ENCODE measurements around the gene FBXL19.
"Not testable (repeated sequence)": the region's sequence is repeated elsewhere in the genome, so short reads cannot be mapped to it uniquely, and the experiment has no call there.

Gene FBXL19

GRCh38 chr16:30923554-30924075 lies at the start of gene FBXL19:
Gene FBXL19, plus strand, starts transcription at chr16:30923572. Its CDS starts 2,183 bp downstream, at chr16:30925755.
- DNase-seq (ENCODE audit: low read depth in 4 of 4, low spot score in 1 of 4): no peak

- DNase-seq (ENCODE audit: low read depth in 4 of 4, low spot score in 1 of 4): no peak
These were observed 49.0 kb upstream of the FBXL19 start for GRCh38 chr16:30874244-30874820.

- peak; percentile 73 to 87 (median 85) for DNase-seq (ENCODE audit: low read depth in 4 of 4, low spot score in 1 of 4)
These were observed 48.3 kb upstream of the FBXL19 start for GRCh38 chr16:30874821-30875717.

GRCh38 chr16:30875871-30876801 lies 47.2 kb upstream of the FBXL19 start:
- no peak for DNase-seq (ENCODE audit: low read depth in 4 of 4, low spot score in 1 of 4)

GRCh38 chr16:30876867-30877266 lies 46.5 kb upstream of the FBXL19 start:
- no peak for DNase-seq (ENCODE audit: low read depth in 4 of 4, low spot score in 1 of 4)

GRCh38 chr16:30882429-30883310 lies 40.7 kb upstream of the FBXL19 start:
- DNase-seq (ENCODE audit: low read depth in 4 of 4, low spot score in 1 of 4): no peak

GRCh38 chr16:30884760-30885159 lies 38.6 kb upstream of the FBXL19 start:
- DNase-seq (ENCODE audit: low read depth in 4 of 4, low spot score in 1 of 4): no peak

- DNase-seq (ENCODE audit: low read depth in 4 of 4, low spot score in 1 of 4): no peak
These were observed 38.2 kb upstream of the FBXL19 start for GRCh38 chr16:30885196-30885595.

GRCh38 chr16:30886145-30886544 lies 37.2 kb upstream of the FBXL19 start:
- no peak for DNase-seq (ENCODE audit: low read depth in 4 of 4, low spot score in 1 of 4)

- no peak for DNase-seq (ENCODE audit: low read depth in 4 of 4, low spot score in 1 of 4)
These were observed 35.4 kb upstream of the FBXL19 start for GRCh38 chr16:30887927-30888326.

- no peak for DNase-seq (ENCODE audit: low read depth in 4 of 4, low spot score in 1 of 4)
These were observed 34.4 kb upstream of the FBXL19 start for GRCh38 chr16:30888856-30889499.

- DNase-seq (ENCODE audit: low read depth in 4 of 4, low spot score in 1 of 4): no peak
These were observed 33.7 kb upstream of the FBXL19 start for GRCh38 chr16:30889721-30890120.

GRCh38 chr16:30891043-30891823 lies 32.1 kb upstream of the FBXL19 start:
- not testable (repeated sequence) for DNase-seq (ENCODE audit: low read depth in 4 of 4, low spot score in 1 of 4)

- no peak for DNase-seq (ENCODE audit: low read depth in 4 of 4, low spot score in 1 of 4)
These were observed 30.5 kb upstream of the FBXL19 start for GRCh38 chr16:30892670-30893416.

- DNase-seq (ENCODE audit: low read depth in 4 of 4, low spot score in 1 of 4): no peak
These were observed 30.0 kb upstream of the FBXL19 start for GRCh38 chr16:30893417-30893743.

- DNase-seq (ENCODE audit: low read depth in 4 of 4, low spot score in 1 of 4): peak; percentile 61 to 88 (median 70)
These were observed 29.4 kb upstream of the FBXL19 start, which contains the start of gene BCL7C for GRCh38 chr16:30893744-30894539. Gene BCL7C, minus strand, starts transcription at chr16:30894077. Its CDS starts 133 bp downstream, at chr16:30893944.

All from stimulated activated CD4-positive, alpha-beta T cell treated with anti-CD3 and anti-CD28 coated beads, Interleukin-1b, Interleukin-23, amount 100 ng/mL, for 24 hours (primary cell).